Measurements from ENCODE around the gene BTBD19.
"Not testable (repeated sequence)": the region's sequence is repeated elsewhere in the genome, so short reads cannot be mapped to it uniquely, and the experiment has no call there.

BTBD19 gene, protein sequence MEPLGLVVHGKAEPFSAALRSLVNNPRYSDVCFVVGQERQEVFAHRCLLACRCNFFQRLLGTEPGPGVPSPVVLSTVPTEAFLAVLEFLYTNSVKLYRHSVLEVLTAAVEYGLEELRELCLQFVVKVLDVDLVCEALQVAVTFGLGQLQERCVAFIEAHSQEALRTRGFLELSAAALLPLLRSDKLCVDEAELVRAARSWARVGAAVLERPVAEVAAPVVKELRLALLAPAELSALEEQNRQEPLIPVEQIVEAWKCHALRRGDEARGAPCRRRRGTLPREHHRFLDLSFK

DNA sequence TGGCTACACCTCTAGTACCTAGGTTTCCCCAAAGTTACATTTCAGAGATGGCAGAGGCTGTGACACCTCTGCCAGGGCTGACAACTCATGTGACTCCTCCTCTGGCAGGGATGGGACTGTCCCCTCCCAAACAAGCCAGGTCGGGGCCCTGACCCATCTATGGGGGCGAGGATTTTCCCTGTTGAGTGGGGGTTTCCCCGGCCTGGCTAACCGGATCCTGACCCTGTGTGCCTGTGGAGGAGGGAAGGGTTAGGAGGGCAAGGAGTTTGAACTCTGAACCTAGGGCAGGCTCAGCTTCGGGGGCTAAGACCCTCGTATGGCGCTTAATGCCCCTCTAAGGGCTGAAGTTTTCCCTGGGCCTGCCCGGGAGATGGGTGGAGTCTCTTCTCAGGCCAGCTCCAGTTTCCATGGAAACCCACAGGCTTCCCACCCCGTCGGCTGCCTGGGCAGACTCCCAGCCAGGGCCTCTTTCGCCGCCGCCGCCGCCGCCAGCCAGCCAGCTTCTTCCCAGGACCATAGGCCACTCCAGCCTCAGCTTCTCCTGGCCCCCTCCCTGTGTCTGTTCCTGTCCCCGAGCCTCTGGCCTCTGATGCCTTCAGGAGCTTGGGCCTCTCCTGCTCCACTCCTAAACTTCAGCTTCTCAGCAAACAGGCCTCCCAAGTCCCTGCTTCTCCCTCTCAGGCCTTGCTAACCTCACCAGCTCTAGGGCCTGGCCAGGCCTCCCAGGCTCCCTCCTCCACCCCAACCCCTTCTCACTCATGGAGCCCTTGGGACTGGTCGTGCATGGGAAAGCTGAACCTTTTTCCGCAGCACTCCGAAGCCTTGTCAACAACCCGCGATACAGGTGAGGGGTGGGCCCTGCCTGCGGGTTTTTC, at the start of gene BTBD19:
Gene BTBD19 (plus strand): TSS at position 461 of the 875 bp plus-strand sequence. CDS start 298 bp downstream, at position 759.
- FAIRE-seq = no peak

DNA sequence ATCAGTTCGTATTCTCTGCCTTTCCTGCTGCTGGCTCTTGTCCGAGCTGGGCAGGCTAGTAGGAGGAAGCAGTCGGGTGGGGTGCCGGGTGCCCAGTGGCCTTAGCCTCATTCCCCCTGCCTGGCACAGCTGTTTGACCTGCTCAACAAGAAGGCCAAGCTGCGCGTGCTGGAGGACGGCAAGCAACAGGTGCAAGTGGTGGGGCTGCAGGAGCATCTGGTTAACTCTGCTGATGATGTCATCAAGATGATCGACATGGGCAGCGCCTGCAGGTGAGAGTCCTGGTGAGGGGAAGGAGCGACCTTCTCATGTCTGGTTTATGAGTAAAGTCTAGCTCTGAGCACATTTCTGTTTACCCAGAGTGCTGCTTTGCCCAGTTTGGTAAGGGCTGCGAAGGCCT, 49.2 kb upstream of the BTBD19 start:
- FAIRE-seq = no peak

GRCh38 chr1:44760876-44761275, 47.4 kb upstream of the BTBD19 start:
- no peak for FAIRE-seq

DNA sequence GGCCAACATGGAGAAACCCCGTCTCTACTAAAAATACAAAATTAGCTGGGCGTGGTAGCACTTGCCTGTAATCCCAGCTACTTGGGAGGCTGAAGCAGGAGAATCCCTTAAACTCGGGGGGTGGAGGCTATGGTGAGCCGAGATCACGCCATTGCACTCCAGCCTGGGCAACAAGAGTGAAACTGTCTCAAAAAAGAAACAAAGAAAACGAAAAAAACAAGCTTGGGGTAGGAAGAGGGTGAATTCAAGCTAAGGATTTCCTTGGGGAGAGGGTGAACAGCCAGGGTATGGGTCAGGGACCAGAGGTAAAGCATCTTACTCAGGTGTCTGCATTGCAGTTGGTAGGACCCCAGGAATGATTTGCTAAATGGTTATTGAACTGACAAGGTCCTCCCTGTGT, 41.9 kb upstream of the BTBD19 start:
- FAIRE-seq = not testable (repeated sequence)

DNA sequence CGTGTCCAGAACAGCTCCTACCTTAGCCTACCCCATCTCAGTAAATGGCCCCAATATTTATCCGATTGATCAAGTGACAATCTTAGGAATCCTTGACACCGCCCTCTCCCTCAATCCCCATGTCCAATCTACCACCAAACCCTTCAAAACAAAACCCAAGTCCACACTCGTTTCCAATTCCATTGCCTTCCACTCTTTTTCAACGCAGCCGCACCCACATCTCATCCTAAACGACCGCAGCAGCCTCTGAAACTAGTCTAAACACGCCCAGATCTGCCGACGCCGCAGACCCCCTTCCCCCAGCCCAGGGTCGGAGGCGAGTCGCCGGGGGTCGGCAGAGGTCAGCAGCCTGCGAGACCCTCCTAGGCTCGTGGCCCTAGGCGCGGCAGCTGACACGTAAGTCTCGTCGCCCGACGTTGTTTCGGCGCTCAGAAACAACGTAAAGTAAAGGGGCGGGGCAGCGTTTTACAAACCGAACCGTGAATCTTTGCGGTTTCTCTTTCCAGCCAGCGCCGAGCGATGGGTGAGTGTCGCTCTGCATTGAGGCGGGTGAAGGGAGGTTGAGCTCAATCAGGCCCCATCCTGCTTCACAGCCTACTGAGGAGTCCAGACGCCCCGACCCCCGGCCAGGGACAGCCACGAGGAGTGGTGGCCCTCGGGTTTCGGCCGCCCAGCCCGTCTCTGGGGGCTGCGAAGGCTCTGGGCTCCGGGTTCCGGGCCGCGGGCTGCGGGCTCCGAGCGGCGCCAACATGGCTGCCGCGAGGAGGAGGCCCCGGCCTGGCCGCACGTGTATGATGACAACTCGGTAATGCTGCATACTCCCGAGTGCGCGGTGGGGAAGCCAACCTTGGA, 33.0 kb upstream of the BTBD19 start, which contains the start of gene RPS8:
Gene RPS8 (plus strand): TSS at position 463 of the 852 bp plus-strand sequence. CDS start 57 bp downstream, at position 520.
- FAIRE-seq = no peak

- FAIRE-seq = no peak
These were observed 32.2 kb upstream of the BTBD19 start for GRCh38 chr1:44775930-44776729.

DNA sequence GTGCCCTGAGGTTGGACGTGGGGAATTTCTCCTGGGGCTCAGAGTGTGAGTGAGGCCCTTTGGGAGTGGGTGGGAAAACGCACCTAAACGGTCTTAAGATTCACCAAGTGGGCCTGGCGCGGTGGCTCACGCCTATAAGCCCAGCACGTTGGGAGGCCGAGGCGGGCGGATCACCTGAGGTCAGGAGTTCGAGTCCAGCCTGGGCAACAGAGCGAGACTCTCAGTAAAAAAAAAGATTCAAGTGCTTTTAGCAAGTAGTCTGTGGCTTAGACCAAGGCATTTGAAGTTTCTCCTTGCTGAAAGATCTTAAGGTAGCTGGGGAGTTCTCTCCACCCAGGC, 31.6 kb upstream of the BTBD19 start:
- no peak for FAIRE-seq

- FAIRE-seq = no peak
These were observed 30.8 kb upstream of the BTBD19 start for GRCh38 chr1:44777547-44777946.

GRCh38 chr1:44777969-44778635, 30.2 kb upstream of the BTBD19 start:
- no peak for FAIRE-seq

- no peak for FAIRE-seq
These were observed 29.4 kb upstream of the BTBD19 start for GRCh38 chr1:44778705-44779576.

DNA sequence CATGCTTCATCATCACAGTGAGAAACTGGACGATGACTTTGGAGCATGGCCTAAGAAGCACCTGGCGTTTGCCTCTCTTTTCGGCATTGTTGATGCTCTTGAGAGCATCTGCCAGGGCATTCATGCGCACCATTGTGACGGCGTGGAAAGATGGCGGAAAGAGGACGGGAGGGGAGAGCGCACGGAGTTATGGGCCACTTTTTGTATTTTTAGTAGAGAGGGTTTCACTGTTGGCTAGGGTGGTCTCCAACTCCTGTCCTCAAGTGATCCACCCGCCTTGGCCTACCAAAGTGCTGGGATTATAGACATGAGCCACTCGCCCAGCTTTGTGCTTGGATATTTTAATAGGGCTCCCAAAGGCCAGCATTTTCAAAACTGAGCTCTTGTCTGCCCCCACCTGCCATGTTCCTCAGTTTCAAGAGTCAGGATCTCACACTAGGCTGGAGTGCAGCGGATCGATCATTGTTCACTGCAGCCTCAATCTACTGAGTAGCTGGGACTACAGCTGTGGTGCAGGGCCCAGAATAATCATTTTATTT, 27.7 kb upstream of the BTBD19 start:
- FAIRE-seq = no peak

GRCh38 chr1:44783697-44784093, 24.6 kb upstream of the BTBD19 start:
- FAIRE-seq = no peak

DNA sequence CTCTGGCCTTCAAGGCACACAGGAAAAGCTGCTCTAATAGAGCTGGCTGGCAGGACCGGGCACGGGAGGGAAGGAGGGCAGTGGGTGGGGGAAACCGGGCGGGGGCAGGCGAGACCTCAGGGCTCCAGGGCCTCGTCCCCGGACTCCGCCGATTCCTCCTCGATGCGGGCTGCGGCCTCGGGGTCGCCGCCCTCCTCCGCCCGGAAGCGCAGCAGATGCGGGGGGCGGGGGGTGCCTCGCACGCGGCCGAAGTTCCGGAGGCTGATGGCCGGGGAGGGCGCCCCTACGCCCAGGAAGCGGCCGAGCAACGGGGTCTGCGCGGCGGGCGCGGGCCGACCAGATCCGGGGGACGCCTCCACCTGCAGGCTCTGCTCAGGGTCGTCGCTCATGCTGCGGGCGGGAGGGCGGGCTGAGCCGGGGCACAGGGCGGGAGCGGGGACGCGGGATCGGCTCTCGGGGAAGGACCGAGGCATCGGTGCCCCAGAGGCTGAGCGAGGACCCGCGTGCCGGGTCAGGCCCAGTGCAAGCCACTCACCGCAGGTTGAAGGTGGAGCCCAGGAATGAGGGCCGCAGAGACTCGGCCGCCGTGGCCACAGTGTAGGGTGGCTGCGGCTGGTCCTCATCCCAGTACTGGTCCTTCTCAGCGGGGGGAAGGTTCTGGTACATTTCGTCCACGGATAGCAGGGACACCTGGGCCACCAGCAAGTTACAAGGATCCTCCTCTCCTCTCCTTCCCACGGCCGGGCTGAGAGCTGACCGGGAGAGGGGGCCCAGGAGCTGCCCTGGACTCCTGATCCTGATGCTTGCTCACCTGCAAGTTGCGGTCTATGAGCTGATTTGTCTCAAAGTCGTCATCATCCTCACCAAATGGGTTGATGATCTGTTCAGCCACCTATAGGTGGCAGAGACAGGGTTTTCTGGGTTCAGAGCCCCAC, 24.0 kb upstream of the BTBD19 start:
- no peak for FAIRE-seq

GRCh38 chr1:44785029-44785380, 23.3 kb upstream of the BTBD19 start:
- FAIRE-seq = no peak

GRCh38 chr1:44785501-44786137, 22.7 kb upstream of the BTBD19 start:
- FAIRE-seq = no peak

- FAIRE-seq = no peak
These were observed 22.0 kb upstream of the BTBD19 start for GRCh38 chr1:44786138-44786840.

DNA sequence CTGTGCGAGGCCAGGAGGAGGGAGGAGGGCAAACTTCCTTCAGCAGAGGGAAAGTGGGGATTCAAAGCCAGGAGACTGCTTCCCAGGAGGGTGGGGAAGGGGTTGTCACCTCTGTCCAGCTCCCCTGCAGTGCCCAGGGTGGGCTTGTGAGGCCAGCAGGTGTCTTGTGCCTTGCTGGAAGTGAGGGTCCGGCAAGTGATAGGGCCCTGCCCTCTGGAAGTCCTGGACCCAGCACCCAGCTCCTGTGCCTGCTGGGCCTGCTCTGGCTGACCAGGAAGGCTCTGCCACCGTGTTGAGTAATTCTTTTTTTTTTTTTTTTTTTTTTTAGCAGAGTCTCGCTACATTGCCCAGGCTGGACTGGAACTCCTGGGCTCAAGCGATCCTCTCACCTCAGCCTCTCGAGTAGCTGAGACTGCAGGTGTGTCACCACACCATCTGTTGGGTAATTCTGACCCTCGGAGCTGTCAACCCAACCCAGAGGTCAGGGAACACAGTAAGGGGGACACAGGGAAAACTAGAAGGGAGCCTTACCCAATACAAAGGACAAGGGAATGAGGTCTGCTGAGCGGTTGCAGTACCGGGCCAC, 21.4 kb upstream of the BTBD19 start:
- no peak for FAIRE-seq

- FAIRE-seq = no peak
These were observed 20.8 kb upstream of the BTBD19 start for GRCh38 chr1:44787506-44787905.
